H1 (cell line): ENCODE measurements around the gene ZNF346.

ENCODE experiments used
- HDAC2 ChIP-seq, 2 experiments: fragments of 300-600 bp in 1 of 2; sonication (generic) in 1 of 2; IDR thresholded peaks; 2 replicates each; pipeline ENCODE4 v1.6.1; 2011 to 2012; ENCODE audit warnings: low read depth in 2 of 2, low read length in 2 of 2, mild to moderate bottlenecking in 2 of 2, moderate library complexity in 2 of 2, borderline replicate concordance in 1 of 2, inconsistent platforms in 1 of 2
- POLR2AphosphoS5 ChIP-seq: IDR thresholded peaks from 2 replicates; pipeline ENCODE4 v1.6.1; 2011; ENCODE audit warnings: low read depth, low read length
- RAD21 ChIP-seq, 2 experiments: IDR thresholded peaks in 1 of 2; conservative IDR thresholded peaks in 1 of 2; 2 replicates each; pipeline ENCODE4 v1.6.1; 2011; ENCODE audit warnings: low read depth in 2 of 2, low read length in 2 of 2, improper control_type of control experiment in 1 of 2, inconsistent platforms in 1 of 2, mild to moderate bottlenecking in 1 of 2, moderate library complexity in 1 of 2
- TAF1 ChIP-seq: IDR thresholded peaks from 2 replicates; pipeline ENCODE4 v1.6.1; 2011; ENCODE audit warnings: mild to moderate bottlenecking, low read depth, low read length
- TF ChIP-seq, protein P1 (sequence below), 3 experiments: IDR thresholded peaks; 1 replicate in 2 of 3; 2 replicates in 1 of 3; pipeline versions ENCODE4 v1.5.1 to v1.6.1; 2011; ENCODE audit warnings: low read length in 3 of 3, mild to moderate bottlenecking in 3 of 3, inconsistent platforms in 2 of 3, low read depth in 1 of 3, moderate library complexity in 1 of 3; ENCODE audit not compliant: insufficient read depth in 1 of 3; ENCODE audit errors: control extremely low read depth in 1 of 3

DNA sequence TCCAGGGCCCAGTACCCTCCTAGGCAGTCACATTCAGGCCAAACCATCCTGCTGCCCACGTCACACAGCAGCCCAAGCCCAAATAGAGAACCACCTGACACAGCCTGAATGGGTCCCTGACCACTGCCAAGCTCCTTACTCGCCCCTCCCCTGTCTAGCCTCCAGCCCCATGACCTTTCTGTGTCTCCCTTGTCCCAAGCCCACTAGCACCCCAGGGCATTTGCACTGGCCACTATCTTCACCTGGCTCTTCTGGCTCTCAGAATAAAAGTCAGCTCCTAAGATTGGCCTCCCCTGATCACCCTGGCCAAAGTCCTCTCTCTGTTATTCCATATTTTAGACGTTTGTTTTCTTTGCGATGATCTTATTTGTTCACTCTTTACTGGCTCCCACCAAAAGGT is 84.7 kb downstream of the ZNF346 start:
- TF ChIP-seq, protein P1, sequence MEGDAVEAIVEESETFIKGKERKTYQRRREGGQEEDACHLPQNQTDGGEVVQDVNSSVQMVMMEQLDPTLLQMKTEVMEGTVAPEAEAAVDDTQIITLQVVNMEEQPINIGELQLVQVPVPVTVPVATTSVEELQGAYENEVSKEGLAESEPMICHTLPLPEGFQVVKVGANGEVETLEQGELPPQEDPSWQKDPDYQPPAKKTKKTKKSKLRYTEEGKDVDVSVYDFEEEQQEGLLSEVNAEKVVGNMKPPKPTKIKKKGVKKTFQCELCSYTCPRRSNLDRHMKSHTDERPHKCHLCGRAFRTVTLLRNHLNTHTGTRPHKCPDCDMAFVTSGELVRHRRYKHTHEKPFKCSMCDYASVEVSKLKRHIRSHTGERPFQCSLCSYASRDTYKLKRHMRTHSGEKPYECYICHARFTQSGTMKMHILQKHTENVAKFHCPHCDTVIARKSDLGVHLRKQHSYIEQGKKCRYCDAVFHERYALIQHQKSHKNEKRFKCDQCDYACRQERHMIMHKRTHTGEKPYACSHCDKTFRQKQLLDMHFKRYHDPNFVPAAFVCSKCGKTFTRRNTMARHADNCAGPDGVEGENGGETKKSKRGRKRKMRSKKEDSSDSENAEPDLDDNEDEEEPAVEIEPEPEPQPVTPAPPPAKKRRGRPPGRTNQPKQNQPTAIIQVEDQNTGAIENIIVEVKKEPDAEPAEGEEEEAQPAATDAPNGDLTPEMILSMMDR (IDR thresholded peaks at IDR 0.05; ENCODE audit: control extremely low read depth in 1 of 3, insufficient read depth in 1 of 3, low read depth in 1 of 3, low read length in 3 of 3): no peak
- no peak for TF ChIP-seq POLR2AphosphoS5
- no peak for TF ChIP-seq HDAC2 (IDR thresholded peaks at IDR 0.05; ENCODE audit: borderline replicate concordance in 1 of 2, low read depth in 2 of 2, low read length in 2 of 2)
- no peak for TF ChIP-seq RAD21 (IDR thresholded peaks at IDR 0.05 in 1 of 2, conservative IDR thresholded peaks at IDR 0.05 in 1 of 2; ENCODE audit: low read depth in 2 of 2, low read length in 2 of 2)
- TF ChIP-seq TAF1: no peak
